GM18858 (cell line): Measurements from ENCODE around the gene VANGL2.

Experiments
- ATAC-seq: cut with Tn5 transposase; IDR thresholded peaks from one replicate; pipeline ENCODE4 v1.9.1; 2021; ENCODE audit not compliant: unreplicated experiment

Gene VANGL2

GRCh38 chr1:160400223-160400645 is at the start of gene VANGL2:
VANGL2 (plus strand) TSS chr1:160400564; CDS start chr1:160415838, 15,274 bp downstream.
- ATAC-seq: no peak

GRCh38 chr1:160351629-160352028 is 48.7 kb upstream of the VANGL2 start:
- no peak for ATAC-seq

GRCh38 chr1:160352555-160352954 is 47.8 kb upstream of the VANGL2 start:
- no peak for ATAC-seq

- ATAC-seq: no peak
Observed at GRCh38 chr1:160353223-160353622, 47.1 kb upstream of the VANGL2 start.

- ATAC-seq: no peak
Observed at GRCh38 chr1:160354388-160354985, 45.9 kb upstream of the VANGL2 start.

- no peak for ATAC-seq
Observed at GRCh38 chr1:160357286-160358002, 42.9 kb upstream of the VANGL2 start.

GRCh38 chr1:160358073-160358472 is 42.3 kb upstream of the VANGL2 start:
- no peak for ATAC-seq

- no peak for ATAC-seq
Observed at GRCh38 chr1:160359559-160360226, 40.7 kb upstream of the VANGL2 start.

- ATAC-seq: no peak
Observed at GRCh38 chr1:160360227-160360695, 40.1 kb upstream of the VANGL2 start.

GRCh38 chr1:160361199-160361598 is 39.2 kb upstream of the VANGL2 start:
- no peak for ATAC-seq

GRCh38 chr1:160361814-160362167 is 38.6 kb upstream of the VANGL2 start:
- no peak for ATAC-seq

- no peak for ATAC-seq
Observed at GRCh38 chr1:160362168-160362957, 38.0 kb upstream of the VANGL2 start.

- no peak for ATAC-seq
Observed at GRCh38 chr1:160363010-160363409, 37.4 kb upstream of the VANGL2 start.

- no peak for ATAC-seq
Observed at GRCh38 chr1:160363951-160364735, 36.2 kb upstream of the VANGL2 start.

GRCh38 chr1:160365325-160365724 is 35.0 kb upstream of the VANGL2 start:
- no peak for ATAC-seq

- no peak for ATAC-seq
Observed at GRCh38 chr1:160366731-160367515, 33.4 kb upstream of the VANGL2 start, which contains the start of gene NHLH1. NHLH1 (plus strand) TSS chr1:160367071; CDS start chr1:160370732, 3,661 bp downstream.

- no peak for ATAC-seq
Observed at GRCh38 chr1:160367516-160367900, 32.9 kb upstream of the VANGL2 start.

- ATAC-seq: no peak
Observed at GRCh38 chr1:160367934-160368923, 32.1 kb upstream of the VANGL2 start.
